ENCODE measurements around the gene RHOU. TPM values are rescaled to one million over a fixed set of nuclear protein-coding genes. Genes with fewer than 3 reads are reported as not detected.

RHOU gene
- polyA plus RNA-seq, 1 experiment, result 1.6 TPM

DNA sequence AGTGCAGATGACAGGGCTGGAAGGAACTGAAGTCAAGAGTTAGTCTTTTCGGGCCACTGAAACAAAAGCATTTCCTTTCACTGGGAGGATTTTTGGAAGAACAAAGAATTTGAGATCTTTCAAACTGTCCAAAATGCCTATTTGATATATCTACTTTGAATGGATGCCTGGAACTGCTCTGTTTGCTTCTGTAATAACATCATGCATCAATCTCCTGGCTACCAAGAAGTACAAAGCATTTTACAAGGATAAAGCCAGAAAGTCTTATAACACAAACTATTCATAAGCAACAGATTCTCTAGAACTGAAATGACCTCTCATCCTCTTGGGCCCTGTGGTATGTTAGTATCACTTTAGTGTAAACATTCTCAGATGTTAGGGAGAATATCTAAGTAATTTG, 18.2 kb upstream of the RHOU start:
- TF ChIP-seq, protein P1, sequence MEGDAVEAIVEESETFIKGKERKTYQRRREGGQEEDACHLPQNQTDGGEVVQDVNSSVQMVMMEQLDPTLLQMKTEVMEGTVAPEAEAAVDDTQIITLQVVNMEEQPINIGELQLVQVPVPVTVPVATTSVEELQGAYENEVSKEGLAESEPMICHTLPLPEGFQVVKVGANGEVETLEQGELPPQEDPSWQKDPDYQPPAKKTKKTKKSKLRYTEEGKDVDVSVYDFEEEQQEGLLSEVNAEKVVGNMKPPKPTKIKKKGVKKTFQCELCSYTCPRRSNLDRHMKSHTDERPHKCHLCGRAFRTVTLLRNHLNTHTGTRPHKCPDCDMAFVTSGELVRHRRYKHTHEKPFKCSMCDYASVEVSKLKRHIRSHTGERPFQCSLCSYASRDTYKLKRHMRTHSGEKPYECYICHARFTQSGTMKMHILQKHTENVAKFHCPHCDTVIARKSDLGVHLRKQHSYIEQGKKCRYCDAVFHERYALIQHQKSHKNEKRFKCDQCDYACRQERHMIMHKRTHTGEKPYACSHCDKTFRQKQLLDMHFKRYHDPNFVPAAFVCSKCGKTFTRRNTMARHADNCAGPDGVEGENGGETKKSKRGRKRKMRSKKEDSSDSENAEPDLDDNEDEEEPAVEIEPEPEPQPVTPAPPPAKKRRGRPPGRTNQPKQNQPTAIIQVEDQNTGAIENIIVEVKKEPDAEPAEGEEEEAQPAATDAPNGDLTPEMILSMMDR (IDR thresholded peaks at IDR 0.05; ENCODE audit: low read depth, low read length), result no peak
- no peak for DNase-seq (ENCODE audit: low read depth, low spot score)
- H3K27me3 ChIP-seq (ENCODE audit: control insufficient read depth, insufficient read depth, low read length), result no peaks in the 10 kb centered on the region
- H3K9me3 ChIP-seq (ENCODE audit: control insufficient read depth, insufficient read depth, low read length), result no peaks in the 10 kb centered on the region
- ChIA-PET POLR2A (no interaction called here), CTCF (no interaction called here)
- H3K27ac ChIP-seq (ENCODE audit: low read depth, low read length), result no peak overlapping the region
- H3K4me3 ChIP-seq (ENCODE audit: low read depth, low read length), result no peak overlapping the region

DNA sequence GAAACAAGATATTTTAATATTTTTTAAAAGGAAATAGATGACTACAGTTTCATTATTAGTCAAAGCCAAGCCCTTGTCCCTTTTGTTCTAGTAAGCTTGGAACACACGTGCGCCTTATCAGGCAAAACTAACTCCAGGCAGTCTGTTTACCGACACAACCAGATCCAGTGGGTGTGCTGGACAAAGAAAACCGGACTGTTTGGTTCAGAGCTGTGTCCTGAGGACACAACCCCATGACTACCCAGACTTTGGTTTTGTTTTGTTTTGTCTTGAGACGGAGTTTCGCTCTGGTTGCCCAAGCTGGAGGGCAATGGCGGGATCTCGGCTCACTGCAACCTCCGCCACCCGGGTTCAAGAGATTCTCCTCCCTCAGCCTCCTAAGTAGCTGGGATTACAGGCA, 13.9 kb upstream of the RHOU start:
- Histone ChIP-seq H3K4me3 (ENCODE audit: low read depth, low read length) (no peak overlapping the region), H3K27me3 (ENCODE audit: control insufficient read depth, insufficient read depth, low read length) (no peaks in the 10 kb centered on the region), H3K27ac (ENCODE audit: low read depth, low read length) (no peak overlapping the region), H3K9me3 (ENCODE audit: control insufficient read depth, insufficient read depth, low read length) (no peaks in the 10 kb centered on the region)
- DNase-seq (ENCODE audit: low read depth, low spot score), result no peak
- POLR2A ChIA-PET, result no interaction called here
- CTCF ChIA-PET, result no interaction called here
- TF ChIP-seq, protein P1 (IDR thresholded peaks at IDR 0.05; ENCODE audit: low read depth, low read length), result no peak

DNA sequence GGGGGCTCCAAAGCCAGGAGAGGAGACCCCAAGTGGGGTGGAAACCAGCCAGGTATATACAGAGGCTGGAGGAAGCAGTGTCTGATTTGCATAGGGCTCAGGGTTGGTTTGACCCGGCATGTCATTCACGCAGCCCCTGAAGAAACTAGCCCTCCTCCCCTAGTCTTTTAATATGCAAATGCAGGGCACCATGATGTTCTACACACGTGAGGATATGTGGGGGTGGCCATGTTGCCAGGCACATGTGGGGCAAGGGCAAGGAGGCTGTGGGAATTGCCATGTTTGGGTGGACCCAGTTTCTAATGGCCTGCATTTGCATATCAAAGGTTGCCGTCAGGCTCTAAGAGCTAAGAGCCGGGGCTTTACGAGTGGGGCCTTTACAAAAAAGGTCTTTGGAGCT, 12.0 kb upstream of the RHOU start:
- no peak for DNase-seq (ENCODE audit: low read depth, low spot score)
- TF ChIP-seq, protein P1 (IDR thresholded peaks at IDR 0.05; ENCODE audit: low read depth, low read length), result no peak

DNA sequence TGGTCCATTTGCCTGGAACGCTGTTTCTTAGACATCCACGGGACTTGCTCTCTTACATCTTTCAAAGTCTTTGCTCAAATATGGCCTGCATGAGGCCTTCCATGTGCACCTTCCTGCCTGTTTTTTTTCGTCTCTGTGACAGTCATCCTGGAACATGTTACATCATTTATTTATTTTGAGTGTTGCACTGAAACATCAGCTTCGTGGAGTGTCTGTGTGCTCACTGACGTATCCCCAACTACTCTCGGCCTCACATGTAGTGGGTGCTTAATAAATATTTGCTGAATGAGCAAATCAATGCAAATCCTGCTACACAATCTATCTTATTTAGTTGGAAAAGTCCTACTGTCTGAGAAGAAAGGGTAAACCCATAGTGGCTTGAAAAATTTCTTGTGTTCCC, 11.4 kb upstream of the RHOU start:
- no peak overlapping the region for H3K27ac ChIP-seq (ENCODE audit: low read depth, low read length)
- POLR2A ChIA-PET, result no interaction called here
- no peaks in the 10 kb centered on the region for H3K9me3 ChIP-seq (ENCODE audit: control insufficient read depth, insufficient read depth, low read length)
- CTCF ChIA-PET, result no interaction called here
- H3K27me3 ChIP-seq (ENCODE audit: control insufficient read depth, insufficient read depth, low read length), result no peaks in the 10 kb centered on the region
- DNase-seq (ENCODE audit: low read depth, low spot score), result no peak
- TF ChIP-seq, protein P1 (IDR thresholded peaks at IDR 0.05; ENCODE audit: low read depth, low read length), result no peak
- no peak overlapping the region for H3K4me3 ChIP-seq (ENCODE audit: low read depth, low read length)

More for the DNA sequence above, 12.0 kb upstream of the RHOU start:
- CTCF ChIA-PET, result no interaction called here
- H3K27ac ChIP-seq (ENCODE audit: low read depth, low read length), result no peak overlapping the region
- H3K9me3 ChIP-seq (ENCODE audit: control insufficient read depth, insufficient read depth, low read length), result no peaks in the 10 kb centered on the region
- no peak overlapping the region for H3K4me3 ChIP-seq (ENCODE audit: low read depth, low read length)
- no peaks in the 10 kb centered on the region for H3K27me3 ChIP-seq (ENCODE audit: control insufficient read depth, insufficient read depth, low read length)
- POLR2A ChIA-PET, result no interaction called here

DNA sequence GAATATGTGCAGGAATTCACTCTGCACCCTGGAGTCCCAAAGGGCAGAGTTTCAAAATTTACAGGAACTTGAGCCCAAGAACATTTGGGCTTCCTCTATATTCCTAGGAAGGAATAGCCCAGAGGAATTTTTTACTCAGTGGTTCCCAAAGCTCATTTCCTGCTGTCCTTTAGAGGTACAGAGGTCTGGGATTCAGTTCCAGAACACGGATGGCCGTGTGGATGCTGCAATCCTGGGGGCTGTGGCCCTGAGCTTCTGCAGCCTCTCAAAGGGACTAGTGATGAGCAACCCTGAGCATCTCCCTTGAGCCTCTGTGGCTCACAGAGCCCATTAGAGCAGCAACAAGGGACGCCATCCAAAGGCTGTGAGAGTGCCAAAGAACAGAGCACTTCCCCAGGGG, 10.1 kb upstream of the RHOU start:
- Histone ChIP-seq H3K27ac (ENCODE audit: low read depth, low read length) (no peak overlapping the region), H3K27me3 (ENCODE audit: control insufficient read depth, insufficient read depth, low read length) (peaks cover under 1% of the 10 kb centered on the region), H3K9me3 (ENCODE audit: control insufficient read depth, insufficient read depth, low read length) (no peaks in the 10 kb centered on the region), H3K4me3 (ENCODE audit: low read depth, low read length) (no peak overlapping the region)
- CTCF ChIA-PET, result interaction anchor here (1.0 kb wide), 1 partner anchor 10 kb away, joined by 3 read pairs; no protein-coding TSS in a partner anchor
- DNase-seq (ENCODE audit: low read depth, low spot score), result no peak
- POLR2A ChIA-PET, result no interaction called here
- TF ChIP-seq, protein P1 (IDR thresholded peaks at IDR 0.05; ENCODE audit: low read depth, low read length), result no peak

Data from AG04450 (cell line).